Activated CD4-positive, alpha-beta T cell treated with anti-CD3 and anti-CD28 coated beads for 36 hours (primary cell): ENCODE results near the gene L3MBTL4. TPM values are rescaled to one million over a fixed set of nuclear protein-coding genes. Genes with fewer than 3 reads are reported as not detected.

Source experiments
- ATAC-seq: fragments of 200-7000 bp; cut with Tn5 transposase; one replicate; pipeline ENCODE4 v1.10.0; 2021; ENCODE audit warnings: mild to moderate bottlenecking, moderate library complexity
- CTCF ChIA-PET: fragments of 350-600 bp; sonication (Branson Sonifier 250); formaldehyde crosslinking; loops from one replicate; lab custom pipeline; 2021; ENCODE audit warnings: antibody characterized with exemption; lab: Charles Lee
- POLR2A ChIA-PET: fragments of 350-600 bp; sonication (Branson Sonifier 250); formaldehyde crosslinking; loops from one replicate; lab custom pipeline; 2021; ENCODE audit warnings: antibody characterized with exemption, inconsistent platforms; lab: Charles Lee
- DNase-seq: peaks from one replicate; pipeline ENCODE4 v3.0.0-alpha.2; 2020
- H3K27ac Mint-ChIP-seq: one replicate; pipeline ENCODE4 v1.8.0; 2021; ENCODE audit warnings: mixed read lengths
- H3K27me3 Mint-ChIP-seq: one replicate; pipeline ENCODE4 v1.8.0; 2021; ENCODE audit warnings: mixed read lengths
- H3K36me3 Mint-ChIP-seq: one replicate; pipeline ENCODE4 v1.8.0; 2021; ENCODE audit warnings: low read depth, mixed read lengths
- H3K4me1 Mint-ChIP-seq: one replicate; pipeline ENCODE4 v1.8.0; 2021; ENCODE audit warnings: mixed read lengths
- H3K4me3 Mint-ChIP-seq: one replicate; pipeline ENCODE4 v1.8.0; 2021; ENCODE audit warnings: mild to moderate bottlenecking, moderate library complexity, mixed read lengths
- H3K9me3 Mint-ChIP-seq: one replicate; pipeline ENCODE4 v1.8.0; 2021; ENCODE audit warnings: low read depth, mixed read lengths
- intact Hi-C, 2 experiments: fragments of 100-400 bp; cut with DNase I in 1 of 2; cut with micrococcal nuclease in 1 of 2; formaldehyde crosslinking; loops; one replicate each; pipeline versions ENCODE4 v1.14.2 to v1.15.1; 2022 to 2024; cut with DNase I, micrococcal nuclease
- total RNA-seq, 2 experiments: library from RNA; stranded (reverse); gene quantifications; one replicate each; pipeline ENCODE4 v1.2.3, GENCODE V29; 2021

The L3MBTL4 gene
- total RNA-seq, 2 experiments from 2014 or later = 0.11 to 0.21 TPM

DNA sequence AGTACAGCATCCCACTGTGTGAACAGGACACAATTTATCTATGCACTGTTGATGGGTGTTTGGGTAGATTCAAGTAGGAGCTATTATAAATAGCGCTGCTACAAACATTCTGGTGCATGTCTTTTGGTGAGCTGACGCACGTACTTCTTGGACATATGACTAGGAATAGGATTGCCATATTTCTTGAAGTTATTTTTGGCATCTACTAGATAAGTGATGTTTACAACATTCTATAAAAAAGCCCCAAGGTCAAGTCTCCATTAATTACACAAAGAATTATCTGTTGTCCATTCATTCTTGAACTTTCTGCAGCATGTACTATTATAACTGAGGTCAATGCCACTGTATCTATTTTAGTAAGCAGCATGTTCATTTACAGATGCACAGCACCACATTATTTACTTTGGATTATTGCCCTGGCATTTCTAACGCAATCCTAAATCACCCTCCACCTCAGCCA, 293.9 kb downstream of the L3MBTL4 start:
- H3K27ac Mint-ChIP-seq = no peak overlapping the region
- POLR2A ChIA-PET = no interaction called here
- ATAC-seq = no peak

DNA sequence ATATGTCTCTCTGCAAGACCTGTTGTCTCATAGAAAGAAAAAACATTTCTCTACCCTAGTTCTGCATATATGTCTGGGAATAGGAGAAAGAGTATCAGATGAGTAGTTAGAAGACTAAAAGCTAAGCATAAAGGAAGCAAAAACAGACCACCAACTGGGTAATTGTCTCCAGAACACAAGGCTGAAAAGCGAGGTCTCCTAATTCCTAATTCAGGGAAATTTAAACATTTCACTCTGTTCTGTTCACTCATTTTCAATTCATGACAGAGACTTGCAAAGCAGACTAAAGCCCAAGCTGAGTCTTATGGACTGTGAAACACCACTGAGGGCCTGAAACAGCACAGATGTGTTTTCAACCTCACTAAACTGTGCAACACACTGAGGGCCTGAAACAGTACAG, 294.9 kb downstream of the L3MBTL4 start:
- Mint-ChIP-seq H3K27me3 (peaks cover under 1% of the 10 kb centered on the region), H3K4me1 (no peaks in the 10 kb centered on the region), H3K36me3 (no peaks in the 10 kb centered on the region), H3K27ac (no peak overlapping the region), H3K9me3 (peaks cover 5% of the 10 kb centered on the region), H3K4me3 (no peak overlapping the region)
- POLR2A ChIA-PET = no interaction called here
- DNase-seq = no peak
- intact Hi-C loops = no loop called here
- CTCF ChIA-PET = no interaction called here
- no peak for ATAC-seq

More for the DNA sequence above, 293.9 kb downstream of the L3MBTL4 start:
- H3K36me3 Mint-ChIP-seq = no peaks in the 10 kb centered on the region
- no peak for DNase-seq
- intact Hi-C loops = no loop called here
- no peak overlapping the region for H3K4me3 Mint-ChIP-seq
- peaks cover 5% of the 10 kb centered on the region for H3K9me3 Mint-ChIP-seq
- CTCF ChIA-PET = no interaction called here
- no peaks in the 10 kb centered on the region for H3K27me3 Mint-ChIP-seq
- no peaks in the 10 kb centered on the region for H3K4me1 Mint-ChIP-seq

DNA sequence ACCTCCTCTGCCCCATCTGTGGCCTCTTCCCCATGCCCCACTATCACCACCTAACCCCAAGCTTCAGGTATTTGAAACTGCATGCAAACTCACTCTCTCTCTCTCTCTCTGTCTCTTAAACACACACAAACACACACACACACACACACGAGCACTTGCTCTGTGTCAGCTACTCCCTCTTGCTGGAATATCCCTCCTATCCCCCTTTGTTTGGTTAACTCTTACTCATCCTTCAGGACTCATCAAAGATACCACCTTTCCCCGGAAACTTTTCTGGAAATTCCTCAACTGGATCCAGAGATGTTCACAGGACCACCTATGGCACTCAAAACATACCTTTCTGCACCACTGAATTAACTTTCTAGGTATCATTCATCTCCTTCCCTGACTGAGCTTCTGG, 296.6 kb downstream of the L3MBTL4 start:
- H3K36me3 Mint-ChIP-seq = no peaks in the 10 kb centered on the region
- H3K9me3 Mint-ChIP-seq = peaks cover 2% of the 10 kb centered on the region
- H3K27ac Mint-ChIP-seq = no peak overlapping the region
- no peaks in the 10 kb centered on the region for H3K4me1 Mint-ChIP-seq
- H3K27me3 Mint-ChIP-seq = peaks cover 4% of the 10 kb centered on the region
- ChIA-PET CTCF (interaction anchor here (0.6 to 1.2 kb wide), 2 partner anchors 26 to 441 kb away, joined by 3 to 4 read pairs; no protein-coding TSS in a partner anchor), POLR2A (no interaction called here)
- ATAC-seq (no peak), DNase-seq (no peak)
- H3K4me3 Mint-ChIP-seq = no peak overlapping the region
- intact Hi-C loops = no loop called here

- H3K27ac Mint-ChIP-seq = no peak overlapping the region
- ChIA-PET CTCF (no interaction called here), POLR2A (no interaction called here)
- H3K36me3 Mint-ChIP-seq = no peaks in the 10 kb centered on the region
- intact Hi-C loops = no loop called here
- no peaks in the 10 kb centered on the region for H3K4me1 Mint-ChIP-seq
- DNase-seq (no peak), ATAC-seq (no peak)
- H3K27me3 Mint-ChIP-seq = peaks cover 4% of the 10 kb centered on the region
- H3K4me3 Mint-ChIP-seq = no peak overlapping the region
- no peaks in the 10 kb centered on the region for H3K9me3 Mint-ChIP-seq
Observed at GRCh38 chr18:6115710-6116109, 299.0 kb downstream of the L3MBTL4 start.

- Mint-ChIP-seq H3K4me3 (no peak overlapping the region), H3K4me1 (no peaks in the 10 kb centered on the region), H3K36me3 (no peaks in the 10 kb centered on the region), H3K9me3 (no peaks in the 10 kb centered on the region), H3K27me3 (peaks cover 4% of the 10 kb centered on the region), H3K27ac (no peak overlapping the region)
- CTCF ChIA-PET = no interaction called here
- ATAC-seq (no peak), DNase-seq (no peak)
- POLR2A ChIA-PET = no interaction called here
- intact Hi-C loops = no loop called here
Observed at GRCh38 chr18:6113650-6114049, 301.1 kb downstream of the L3MBTL4 start.

DNA sequence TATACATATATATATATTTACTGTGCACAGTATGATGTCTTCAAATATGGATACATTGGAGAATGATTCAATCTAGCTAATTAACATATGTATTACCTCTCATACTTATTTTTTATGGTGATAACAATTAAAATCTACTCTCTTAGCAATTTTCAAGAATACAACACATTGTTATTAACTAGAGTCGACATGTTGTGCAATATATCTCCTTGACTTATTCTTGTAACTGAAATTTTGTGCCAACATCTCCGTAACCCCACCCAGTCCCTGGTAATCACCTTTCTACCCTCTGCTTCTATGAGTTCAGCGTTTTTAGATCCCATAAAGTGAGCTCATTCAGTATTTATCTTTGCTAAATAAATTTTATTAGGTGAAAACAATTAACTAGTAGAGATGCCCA, 303.0 kb downstream of the L3MBTL4 start:
- ChIA-PET POLR2A (no interaction called here), CTCF (no interaction called here)
- H3K27me3 Mint-ChIP-seq = peaks cover 5% of the 10 kb centered on the region
- no peak overlapping the region for H3K4me3 Mint-ChIP-seq
- H3K9me3 Mint-ChIP-seq = no peaks in the 10 kb centered on the region
- ATAC-seq (no peak), DNase-seq (no peak)
- H3K36me3 Mint-ChIP-seq = no peaks in the 10 kb centered on the region
- no peaks in the 10 kb centered on the region for H3K4me1 Mint-ChIP-seq
- no peak overlapping the region for H3K27ac Mint-ChIP-seq
- intact Hi-C loops = no loop called here

DNA sequence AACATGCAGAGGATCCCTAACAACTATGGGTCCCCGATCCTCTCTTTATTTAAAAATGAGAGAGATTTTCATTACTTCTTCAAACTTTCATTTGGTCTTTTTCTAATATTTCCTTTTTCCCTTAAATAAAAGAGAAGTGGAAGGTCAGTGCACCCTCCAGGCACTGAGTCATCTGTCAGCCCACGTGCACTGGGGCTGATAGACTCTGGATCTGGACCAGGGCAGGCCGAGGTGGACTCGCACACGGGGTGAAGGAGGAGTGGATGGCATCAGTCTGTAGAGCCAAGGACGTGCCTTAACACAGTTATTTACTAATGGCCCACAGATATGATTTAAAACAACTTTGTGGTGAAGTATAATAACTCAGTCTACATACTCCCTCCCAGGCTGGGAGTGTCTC, 305.0 kb downstream of the L3MBTL4 start:
- intact Hi-C loops = no loop called here
- ChIA-PET CTCF (interaction anchor here (0.5 kb wide), 1 partner anchor 594 kb away, joined by 3 read pairs; no protein-coding TSS in a partner anchor), POLR2A (no interaction called here)
- Mint-ChIP-seq H3K4me1 (no peaks in the 10 kb centered on the region), H3K27ac (no peak overlapping the region), H3K9me3 (no peaks in the 10 kb centered on the region), H3K27me3 (peaks cover 4% of the 10 kb centered on the region), H3K36me3 (no peaks in the 10 kb centered on the region), H3K4me3 (no peak overlapping the region)
- ATAC-seq (no peak), DNase-seq (no peak)

DNA sequence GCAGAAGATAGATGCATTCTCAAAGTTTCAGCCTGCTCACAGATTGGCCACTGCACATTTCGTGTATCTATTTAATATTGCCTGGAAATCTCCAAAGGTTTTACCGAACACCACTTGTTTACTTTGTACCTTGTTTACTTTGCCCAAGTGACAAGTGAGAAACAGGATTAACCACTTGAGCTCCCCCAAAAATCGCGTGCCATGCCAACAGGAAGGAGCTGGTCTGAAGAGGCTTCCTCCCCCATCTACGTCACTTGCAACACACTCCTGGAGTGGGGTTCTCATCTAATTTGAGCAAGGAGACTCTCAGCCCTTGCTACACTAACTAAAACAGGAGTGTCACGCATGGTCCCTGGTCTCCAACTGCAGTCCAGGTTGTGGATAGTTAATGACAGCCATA, 306.9 kb downstream of the L3MBTL4 start:
- DNase-seq = no peak
- CTCF ChIA-PET = no interaction called here
- POLR2A ChIA-PET = no interaction called here
- H3K4me3 Mint-ChIP-seq = no peak overlapping the region
- no peak overlapping the region for H3K27ac Mint-ChIP-seq
- H3K27me3 Mint-ChIP-seq = peaks cover 1% of the 10 kb centered on the region
- no peaks in the 10 kb centered on the region for H3K4me1 Mint-ChIP-seq
- H3K9me3 Mint-ChIP-seq = no peaks in the 10 kb centered on the region
- H3K36me3 Mint-ChIP-seq = no peaks in the 10 kb centered on the region
- intact Hi-C loops = no loop called here
- ATAC-seq = no peak

GRCh38 chr18:6106091-6106685, 308.5 kb downstream of the L3MBTL4 start:
- ATAC-seq = no peak
- no peak overlapping the region for H3K4me3 Mint-ChIP-seq
- H3K4me1 Mint-ChIP-seq = no peaks in the 10 kb centered on the region
- POLR2A ChIA-PET = no interaction called here
- no peak for DNase-seq
- H3K27ac Mint-ChIP-seq = no peak overlapping the region
- H3K36me3 Mint-ChIP-seq = no peaks in the 10 kb centered on the region
- H3K9me3 Mint-ChIP-seq = no peaks in the 10 kb centered on the region
- peaks cover 4% of the 10 kb centered on the region for H3K27me3 Mint-ChIP-seq
- CTCF ChIA-PET = no interaction called here
- intact Hi-C loops = no loop called here

DNA sequence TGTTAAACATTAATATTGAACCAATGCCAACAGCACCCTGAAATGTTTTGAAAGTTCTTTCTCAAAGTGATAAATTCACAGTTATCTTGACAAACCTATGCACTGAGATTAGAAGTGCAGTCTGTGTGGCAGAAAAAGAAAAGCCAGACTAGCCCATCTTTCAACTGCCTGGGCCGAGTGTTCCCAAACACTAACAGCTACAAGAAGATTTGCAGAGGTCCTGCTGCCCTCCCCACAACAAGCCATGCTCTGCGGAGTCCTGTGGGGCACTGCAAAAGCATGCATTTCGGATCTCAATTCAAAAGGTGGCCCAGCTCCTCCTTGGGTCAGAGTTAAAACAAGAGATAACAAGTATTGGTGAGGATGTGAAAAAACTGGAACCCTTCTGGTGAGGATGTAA, 311.0 kb downstream of the L3MBTL4 start:
- Mint-ChIP-seq H3K9me3 (no peaks in the 10 kb centered on the region), H3K4me3 (no peak overlapping the region), H3K27ac (no peak overlapping the region), H3K4me1 (no peaks in the 10 kb centered on the region), H3K27me3 (peaks cover 4% of the 10 kb centered on the region), H3K36me3 (no peaks in the 10 kb centered on the region)
- POLR2A ChIA-PET = no interaction called here
- no peak for ATAC-seq
- intact Hi-C loops = no loop called here
- CTCF ChIA-PET = no interaction called here
- no peak for DNase-seq

DNA sequence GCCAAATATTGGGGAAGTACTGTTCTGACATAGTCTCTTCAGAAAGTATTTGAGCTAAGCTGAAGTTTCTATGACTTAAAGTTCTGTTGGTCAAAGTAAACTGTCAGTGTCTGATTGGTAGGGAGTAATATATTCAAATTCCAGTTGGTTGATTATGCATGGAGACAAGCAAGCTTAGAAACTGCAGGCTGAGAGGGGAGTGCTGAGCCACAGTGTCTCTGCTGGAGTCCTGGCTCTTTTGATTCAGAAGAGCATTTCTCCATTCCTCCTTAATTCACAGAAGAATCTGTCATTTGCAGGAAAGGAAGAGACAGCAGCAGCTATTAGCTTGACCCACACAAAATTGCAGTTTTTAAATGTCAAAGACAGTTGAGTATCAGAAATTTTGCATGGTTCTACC, 318.0 kb downstream of the L3MBTL4 start:
- intact Hi-C loops = no loop called here
- H3K4me3 Mint-ChIP-seq = no peak overlapping the region
- ATAC-seq (no peak), DNase-seq (no peak)
- H3K27me3 Mint-ChIP-seq = peaks cover 2% of the 10 kb centered on the region
- CTCF ChIA-PET = no interaction called here
- no peaks in the 10 kb centered on the region for H3K36me3 Mint-ChIP-seq
- POLR2A ChIA-PET = no interaction called here
- H3K9me3 Mint-ChIP-seq = no peaks in the 10 kb centered on the region
- no peaks in the 10 kb centered on the region for H3K4me1 Mint-ChIP-seq
- no peak overlapping the region for H3K27ac Mint-ChIP-seq

DNA sequence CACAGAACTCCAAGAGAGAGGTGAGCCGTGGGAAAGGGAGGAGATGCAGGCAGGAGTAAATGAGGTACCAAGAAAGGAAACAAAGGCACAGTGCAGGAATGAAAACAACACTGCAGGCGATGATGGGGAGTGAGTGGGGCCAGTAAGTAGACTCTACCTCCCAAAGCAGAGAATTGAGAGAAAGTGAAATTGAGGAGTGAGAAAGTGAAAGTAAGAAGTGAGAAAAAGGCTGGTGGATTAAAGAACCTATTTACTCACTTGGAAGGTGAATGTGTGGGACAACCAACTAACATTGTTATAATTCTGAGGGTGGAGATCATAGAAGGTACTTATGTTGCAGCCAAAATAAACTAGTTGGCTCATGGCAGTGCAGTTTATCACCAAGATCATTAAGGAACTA, 326.3 kb downstream of the L3MBTL4 start:
- H3K4me3 Mint-ChIP-seq = no peak overlapping the region
- no peaks in the 10 kb centered on the region for H3K36me3 Mint-ChIP-seq
- no peaks in the 10 kb centered on the region for H3K27me3 Mint-ChIP-seq
- ATAC-seq (no peak), DNase-seq (no peak)
- no peak overlapping the region for H3K27ac Mint-ChIP-seq
- H3K4me1 Mint-ChIP-seq = peaks cover 5% of the 10 kb centered on the region
- ChIA-PET CTCF (interaction anchor here (0.6 kb wide), 1 partner anchor 858 kb away, joined by 3 read pairs; no protein-coding TSS in a partner anchor), POLR2A (no interaction called here)
- no peaks in the 10 kb centered on the region for H3K9me3 Mint-ChIP-seq
- intact Hi-C loops = no loop called here
